GM13977 (cell line): ENCODE measurements around the gene NBAS.
"Not testable (repeated sequence)": the region's sequence is repeated elsewhere in the genome, so short reads cannot be mapped to it uniquely, and the experiment has no call there.

Experiments used
- DNase-seq: peaks from one replicate; pipeline ENCODE4 v3.0.0; 2012; ENCODE audit warnings: low spot score
- in situ Hi-C: fragments of 300-500 bp; cut with MboI; formaldehyde crosslinking; loops from one replicate; pipeline ENCODE4 v1.12.0; 2022; ENCODE audit warnings: low sequenced_read_pairs, low pct_unique_long_range_greater_than_20kb, mixed read lengths, inconsistent platforms; ENCODE audit not compliant: unreplicated experiment
- TF ChIP-seq, protein P1 (sequence below): IDR thresholded peaks from 2 replicates; pipeline ENCODE4 v1.5.1; 2012; ENCODE audit warnings: mild to moderate bottlenecking, control low read depth; ENCODE audit not compliant: insufficient read depth; ENCODE audit errors: extremely low read depth, missing control alignments

Gene NBAS

GRCh38 chr2:15520346-15520745 is 40.8 kb downstream of the NBAS start:
- TF ChIP-seq, protein P1, sequence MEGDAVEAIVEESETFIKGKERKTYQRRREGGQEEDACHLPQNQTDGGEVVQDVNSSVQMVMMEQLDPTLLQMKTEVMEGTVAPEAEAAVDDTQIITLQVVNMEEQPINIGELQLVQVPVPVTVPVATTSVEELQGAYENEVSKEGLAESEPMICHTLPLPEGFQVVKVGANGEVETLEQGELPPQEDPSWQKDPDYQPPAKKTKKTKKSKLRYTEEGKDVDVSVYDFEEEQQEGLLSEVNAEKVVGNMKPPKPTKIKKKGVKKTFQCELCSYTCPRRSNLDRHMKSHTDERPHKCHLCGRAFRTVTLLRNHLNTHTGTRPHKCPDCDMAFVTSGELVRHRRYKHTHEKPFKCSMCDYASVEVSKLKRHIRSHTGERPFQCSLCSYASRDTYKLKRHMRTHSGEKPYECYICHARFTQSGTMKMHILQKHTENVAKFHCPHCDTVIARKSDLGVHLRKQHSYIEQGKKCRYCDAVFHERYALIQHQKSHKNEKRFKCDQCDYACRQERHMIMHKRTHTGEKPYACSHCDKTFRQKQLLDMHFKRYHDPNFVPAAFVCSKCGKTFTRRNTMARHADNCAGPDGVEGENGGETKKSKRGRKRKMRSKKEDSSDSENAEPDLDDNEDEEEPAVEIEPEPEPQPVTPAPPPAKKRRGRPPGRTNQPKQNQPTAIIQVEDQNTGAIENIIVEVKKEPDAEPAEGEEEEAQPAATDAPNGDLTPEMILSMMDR, result no peak
- no peak for DNase-seq
- in situ Hi-C loops, result no loop called here

- in situ Hi-C loops, DNase-seq: not testable (repeated sequence)
These were observed 42.4 kb downstream of the NBAS start for GRCh38 chr2:15518759-15519158.

GRCh38 chr2:15517793-15518192 is 43.3 kb downstream of the NBAS start:
- in situ Hi-C loops, result no loop called here
- TF ChIP-seq, protein P1, result no peak
- no peak for DNase-seq

DNA sequence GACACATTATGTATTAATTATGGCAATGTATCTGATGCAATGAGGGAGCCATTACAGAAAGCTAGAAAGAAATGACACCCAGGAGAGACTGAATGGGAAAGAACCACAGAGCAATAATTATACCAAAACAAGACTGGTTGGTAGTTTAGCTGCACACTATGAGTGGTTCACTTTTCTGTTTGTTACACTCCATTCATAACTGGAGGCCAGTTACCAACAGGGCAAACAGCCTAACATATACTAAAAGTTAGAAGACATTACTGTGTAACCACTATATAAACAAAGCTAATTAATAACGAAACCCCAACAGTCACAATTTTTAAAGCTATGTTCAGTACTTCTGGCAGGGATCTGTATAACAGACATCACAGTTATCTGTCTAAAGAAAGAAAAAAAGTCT is 49.4 kb downstream of the NBAS start:
- in situ Hi-C loops, result no loop called here
- TF ChIP-seq, protein P1, result no peak
- DNase-seq, result no peak

DNA sequence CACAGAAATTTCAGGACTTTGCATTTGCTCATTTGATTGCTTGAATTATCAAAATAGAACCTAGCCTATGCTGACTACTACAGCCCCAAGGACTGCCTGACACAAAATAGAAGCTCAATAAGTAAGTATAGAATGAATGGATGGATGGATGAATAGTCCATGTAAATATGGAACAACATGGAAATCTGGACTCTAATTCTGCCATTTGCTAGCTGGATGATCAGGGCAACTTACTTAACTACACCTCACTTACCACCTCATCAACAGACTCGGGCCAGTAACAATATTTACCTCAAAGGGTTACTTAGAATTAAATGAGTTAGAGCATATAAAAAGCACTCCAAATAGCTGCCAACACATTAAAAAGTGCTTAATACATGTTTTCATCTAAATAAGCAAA is 50.6 kb downstream of the NBAS start:
- in situ Hi-C loops, result no loop called here

DNA sequence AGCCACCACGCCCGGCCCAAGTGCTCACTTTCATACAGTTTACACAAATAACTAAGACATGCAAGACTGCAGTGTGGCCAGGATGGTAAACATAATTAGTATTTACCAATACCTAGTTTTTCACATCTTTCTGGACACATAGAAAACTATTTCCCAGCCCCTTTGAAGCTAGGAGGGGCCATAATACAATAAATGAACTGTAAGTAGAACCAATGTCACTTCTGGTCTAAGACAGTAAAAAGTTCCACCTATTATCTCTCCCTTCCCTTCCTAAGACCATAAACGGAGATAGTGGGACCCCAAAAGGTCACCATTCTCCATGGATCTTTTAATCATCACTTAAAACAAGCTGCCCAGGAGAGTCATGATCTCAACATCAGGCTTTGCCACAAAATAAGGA is 51.0 kb downstream of the NBAS start:
- in situ Hi-C loops, result no loop called here
- TF ChIP-seq, protein P1, result no peak
- DNase-seq, result no peak

More for the DNA sequence above, 50.6 kb downstream of the NBAS start:
- no peak for DNase-seq
- TF ChIP-seq, protein P1, result no peak

- no peak for DNase-seq
- in situ Hi-C loops, result no loop called here
- TF ChIP-seq, protein P1, result no peak
These were observed 53.4 kb downstream of the NBAS start for GRCh38 chr2:15507697-15508096.
